RWPE2 (cell line): Measurements from ENCODE around the gene KLHL1.

Experiments used
- ATAC-seq: fragments of 200-7000 bp; cut with Tn5 transposase; 3 replicates; pipeline ENCODE4 v1.9.1; 2021; ENCODE audit warnings: low read depth
- DNase-seq: peaks from one replicate; pipeline ENCODE4 v3.0.0-alpha.2; 2020; ENCODE audit warnings: low spot score
- H3K27ac ChIP-seq: fragments of 450-650 bp; 2 replicates; pipeline ENCODE4 v1.5.1; 2017; ENCODE audit warnings: mild to moderate bottlenecking; ENCODE audit not compliant: poor library complexity, severe bottlenecking
- H3K27me3 ChIP-seq: fragments of 250-450 bp; sonication (Bioruptor Pico); 2 replicates; pipeline ENCODE4 v1.5.1; 2021; ENCODE audit warnings: mild to moderate bottlenecking, moderate library complexity; ENCODE audit not compliant: insufficient read depth, poor library complexity, severe bottlenecking
- H3K36me3 ChIP-seq: fragments of 250-450 bp; sonication (Bioruptor Pico); 2 replicates; pipeline ENCODE4 v1.5.1; 2020; ENCODE audit warnings: low read depth, mild to moderate bottlenecking, moderate library complexity
- H3K4me1 ChIP-seq: fragments of 250-450 bp; sonication (Bioruptor Pico); 2 replicates; pipeline ENCODE4 v1.5.1; 2021; ENCODE audit warnings: mild to moderate bottlenecking, moderate library complexity; ENCODE audit not compliant: insufficient read depth, poor library complexity, severe bottlenecking
- H3K4me3 ChIP-seq: fragments of 250-450 bp; sonication (Bioruptor Pico); 2 replicates; pipeline ENCODE4 v1.5.1; 2021; ENCODE audit warnings: mild to moderate bottlenecking, moderate library complexity; ENCODE audit not compliant: severe bottlenecking
- H3K9me3 ChIP-seq: fragments of 250-450 bp; sonication (Bioruptor Pico); 2 replicates; pipeline ENCODE4 v1.5.1; 2021; ENCODE audit warnings: mild to moderate bottlenecking, moderate library complexity; ENCODE audit not compliant: severe bottlenecking
- TF ChIP-seq, protein P1 (sequence below): fragments of 450-650 bp; IDR thresholded peaks from one replicate; pipeline ENCODE4 v1.5.1; 2017; ENCODE audit warnings: mild to moderate bottlenecking, moderate library complexity; ENCODE audit not compliant: poor library complexity, severe bottlenecking

Gene KLHL1

DNA sequence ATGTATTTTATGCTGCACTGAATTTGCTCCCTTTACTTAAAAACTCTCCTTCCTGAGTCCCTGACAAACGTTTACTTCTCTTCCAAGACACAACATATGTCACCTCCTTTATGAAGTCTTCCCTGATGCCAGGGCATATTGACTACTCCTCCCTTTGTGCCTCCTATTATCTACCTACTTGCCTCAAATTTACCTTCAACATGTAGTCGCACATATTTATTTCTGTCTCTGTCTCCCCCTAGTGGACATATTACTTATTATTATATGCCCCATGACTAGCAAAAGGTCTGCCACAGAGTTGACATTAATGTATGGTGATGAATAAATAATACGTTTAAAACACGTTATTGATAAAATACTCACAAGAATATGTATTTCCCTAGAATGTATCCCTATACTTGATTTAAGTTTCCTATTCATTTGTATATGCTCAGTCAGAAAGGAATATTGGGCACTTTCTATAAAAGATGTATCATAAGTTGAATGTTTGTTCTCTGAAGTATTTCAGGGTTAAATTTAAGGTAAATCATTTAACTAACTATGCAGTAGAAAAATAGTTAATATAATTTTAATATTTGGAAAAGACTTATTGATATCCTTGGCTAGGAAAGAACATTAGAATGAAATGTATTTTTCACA is 250.9 kb downstream of the KLHL1 start:
- ATAC-seq (peak; percentile 51; the same call in 2 of the 3 replicates), DNase-seq (no peak)
- H3K27me3 ChIP-seq, result no peaks in the 10 kb centered on the region
- H3K4me3 ChIP-seq, result no peak overlapping the region
- H3K36me3 ChIP-seq, result no peaks in the 10 kb centered on the region
- TF ChIP-seq, protein P1, sequence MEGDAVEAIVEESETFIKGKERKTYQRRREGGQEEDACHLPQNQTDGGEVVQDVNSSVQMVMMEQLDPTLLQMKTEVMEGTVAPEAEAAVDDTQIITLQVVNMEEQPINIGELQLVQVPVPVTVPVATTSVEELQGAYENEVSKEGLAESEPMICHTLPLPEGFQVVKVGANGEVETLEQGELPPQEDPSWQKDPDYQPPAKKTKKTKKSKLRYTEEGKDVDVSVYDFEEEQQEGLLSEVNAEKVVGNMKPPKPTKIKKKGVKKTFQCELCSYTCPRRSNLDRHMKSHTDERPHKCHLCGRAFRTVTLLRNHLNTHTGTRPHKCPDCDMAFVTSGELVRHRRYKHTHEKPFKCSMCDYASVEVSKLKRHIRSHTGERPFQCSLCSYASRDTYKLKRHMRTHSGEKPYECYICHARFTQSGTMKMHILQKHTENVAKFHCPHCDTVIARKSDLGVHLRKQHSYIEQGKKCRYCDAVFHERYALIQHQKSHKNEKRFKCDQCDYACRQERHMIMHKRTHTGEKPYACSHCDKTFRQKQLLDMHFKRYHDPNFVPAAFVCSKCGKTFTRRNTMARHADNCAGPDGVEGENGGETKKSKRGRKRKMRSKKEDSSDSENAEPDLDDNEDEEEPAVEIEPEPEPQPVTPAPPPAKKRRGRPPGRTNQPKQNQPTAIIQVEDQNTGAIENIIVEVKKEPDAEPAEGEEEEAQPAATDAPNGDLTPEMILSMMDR, result peak; percentile 80
- H3K27ac ChIP-seq, result no peak overlapping the region
- H3K9me3 ChIP-seq, result no peaks in the 10 kb centered on the region
- H3K4me1 ChIP-seq, result no peaks in the 10 kb centered on the region

GRCh38 chr13:69856331-69856730 is 251.9 kb downstream of the KLHL1 start:
- ATAC-seq, result no peak; the same call in 2 of the 3 replicates
- Histone ChIP-seq H3K4me1 (no peaks in the 10 kb centered on the region), H3K4me3 (no peak overlapping the region), H3K27ac (no peak overlapping the region), H3K27me3 (no peaks in the 10 kb centered on the region), H3K9me3 (no peaks in the 10 kb centered on the region), H3K36me3 (no peaks in the 10 kb centered on the region)
- TF ChIP-seq, protein P1, result no peak
- DNase-seq, result no peak

GRCh38 chr13:69828527-69828926 is 279.7 kb downstream of the KLHL1 start:
- H3K9me3 ChIP-seq, result no peaks in the 10 kb centered on the region
- no peaks in the 10 kb centered on the region for H3K27me3 ChIP-seq
- no peak overlapping the region for H3K27ac ChIP-seq
- H3K4me1 ChIP-seq, result no peaks in the 10 kb centered on the region
- H3K4me3 ChIP-seq, result no peak overlapping the region
- DNase-seq (no peak), ATAC-seq (no peak)
- no peaks in the 10 kb centered on the region for H3K36me3 ChIP-seq
- TF ChIP-seq, protein P1, result no peak

DNA sequence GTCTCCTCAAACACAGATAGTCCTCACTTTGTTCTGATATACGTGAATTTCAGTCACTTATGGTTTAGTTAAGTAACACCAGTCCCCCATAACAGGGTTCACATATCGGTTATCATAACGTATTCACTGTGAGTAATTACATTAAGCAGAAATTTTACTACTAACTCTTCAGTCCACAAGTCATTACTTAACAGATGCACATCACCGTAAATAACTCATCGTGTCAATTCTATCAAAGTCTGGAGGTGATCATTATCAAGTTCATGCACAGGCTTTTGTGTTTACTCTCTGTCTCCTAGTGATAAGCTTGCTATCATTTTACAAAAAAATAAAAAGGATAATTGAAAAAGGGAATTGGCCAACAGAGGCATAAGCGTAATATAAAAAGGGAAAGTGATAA is 288.1 kb downstream of the KLHL1 start:
- no peak overlapping the region for H3K4me3 ChIP-seq
- no peak overlapping the region for H3K27ac ChIP-seq
- no peaks in the 10 kb centered on the region for H3K4me1 ChIP-seq
- DNase-seq (no peak), ATAC-seq (no peak)
- no peaks in the 10 kb centered on the region for H3K36me3 ChIP-seq
- H3K27me3 ChIP-seq, result no peaks in the 10 kb centered on the region
- TF ChIP-seq, protein P1, result no peak
- no peaks in the 10 kb centered on the region for H3K9me3 ChIP-seq

DNA sequence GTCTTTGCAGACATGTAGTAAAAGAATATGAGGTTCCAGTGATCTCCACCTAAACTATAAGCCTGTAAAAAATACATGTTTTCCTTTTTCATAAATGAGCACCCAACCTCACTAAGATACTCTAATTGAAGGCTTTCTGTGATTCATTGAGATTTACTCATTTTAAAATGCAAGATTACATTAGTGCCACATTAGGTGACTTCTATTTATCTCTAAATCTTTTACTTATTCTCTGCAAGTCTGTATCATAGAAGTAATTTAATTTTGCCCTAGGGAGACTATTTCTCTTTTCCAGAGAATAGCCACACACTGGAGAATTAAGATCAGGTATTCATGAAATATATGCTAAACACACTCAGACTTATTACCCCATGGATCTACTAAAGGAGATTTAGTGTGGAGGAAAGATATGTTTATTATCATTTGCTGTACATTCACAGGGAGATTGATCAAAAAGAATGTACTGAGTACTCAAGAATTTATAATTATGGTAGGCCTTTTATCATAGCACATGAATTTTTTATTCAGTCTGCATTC is 290.9 kb downstream of the KLHL1 start:
- no peak for DNase-seq
- Histone ChIP-seq H3K9me3 (no peaks in the 10 kb centered on the region), H3K27me3 (no peaks in the 10 kb centered on the region), H3K4me1 (no peaks in the 10 kb centered on the region), H3K36me3 (no peaks in the 10 kb centered on the region), H3K27ac (no peak overlapping the region), H3K4me3 (no peak overlapping the region)
- TF ChIP-seq, protein P1, result no peak
- ATAC-seq, result no peak
